K562 treated with DMSO at 1 percent for 4 hours (cell line): ENCODE results near the gene POMZP3. TPM values are rescaled to one million over a fixed set of nuclear protein-coding genes. Genes with fewer than 3 reads are reported as not detected.

Source experiments
- total RNA-seq: library from RNA; unstranded; fragments of 300-600 nt; gene quantifications from 2 replicates; pipeline ENCODE4 v1.2.3, GENCODE V29; 2022; ENCODE audit not compliant: insufficient read depth

POMZP3 gene
- total RNA-seq: 16.6 and 17.6 TPM in 2 replicates

GRCh38 chr7:76626989-76627642, at the start of gene POMZP3:
TSS of gene POMZP3 (minus strand) at chr7:76627279. CDS start at chr7:76626064, 1,215 bp downstream.

Other genes starting within 250 kb of the POMZP3 start
- 12.0 and 14.2 TPM in 2 replicates for gene SSC4D, start 217.6 kb downstream of the POMZP3 start, total RNA-seq
- gene ZP3, start 202.3 kb downstream of the POMZP3 start, total RNA-seq: 9.3 and 16.4 TPM in 2 replicates
- gene DTX2, start 165.6 kb downstream of the POMZP3 start, total RNA-seq: 41.0 and 57.3 TPM in 2 replicates
- gene UPK3B, start 116.7 kb downstream of the POMZP3 start, total RNA-seq: not detected in 2 replicates
- not detected in 2 replicates for gene SPDYE16, start 84.0 kb downstream of the POMZP3 start, total RNA-seq